K562 (cell line): ENCODE data around the gene PODN. TPM values are rescaled to one million over a fixed set of nuclear protein-coding genes. Genes with fewer than 3 reads are reported as not detected.

Experiments
- ATAC-seq: fragments of 200-7000 bp; cut with Tn5 transposase; 3 replicates; pipeline ENCODE4 v1.9.1; 2020; ENCODE audit warnings: moderate library complexity
- BruUV-seq: library from RNA; stranded (reverse); fragments of 400-500 nt; replicated peaks from 2 replicates; lab custom pipeline; 2021; lab: Mats Ljungman, UMichigan
- CTCF ChIA-PET: fragments of 300-600 bp; formaldehyde crosslinking; extraction: SDS; loops from one replicate; lab custom pipeline; 2021; ENCODE audit warnings: low intra/inter-chr PET ratio; lab: Yijun Ruan, JAX
- POLR2A ChIA-PET: fragments of 300-600, 350-650 bp; sonication (Branson Sonifier 250); formaldehyde crosslinking; extraction: SDS; loops from one replicate; lab custom pipeline; 2021; ENCODE audit warnings: antibody characterized with exemption, inconsistent platforms; lab: Yijun Ruan, JAX
- DNase-seq, 4 experiments: peaks; one replicate each; pipeline versions ENCODE4 v3.0.0 to v3.0.0-alpha.2; 2011 to 2018; ENCODE audit warnings: low spot score in 3 of 4, mixed read lengths in 3 of 4; ENCODE audit errors: extremely low read depth in 1 of 4
- FAIRE-seq: peaks from 2 replicates; lab custom pipeline; 2011; peaks lifted over from hg19 to GRCh38; lab: Jason Lieb, UNC
- H2AFZ ChIP-seq: 2 replicates; pipeline ENCODE4 v1.6.0; 2011; ENCODE audit warnings: low read depth, low read length, control low read depth, inconsistent platforms
- H3K27ac ChIP-seq: fragments of 200-600 bp; 3 replicates; pipeline ENCODE4 v1.8.0; 2011; ENCODE audit warnings: low read depth, mild to moderate bottlenecking, control low read depth, inconsistent platforms, low read length, moderate library complexity, mixed read lengths; ENCODE audit errors: extremely low read depth
- H3K27me3 ChIP-seq, 2 experiments: fragments of 300-600 bp in 1 of 2; 2 replicates in 1 of 2; 3 replicates in 1 of 2; pipeline versions ENCODE4 v1.6.0 to v1.8.0; 2011; ENCODE audit warnings: inconsistent platforms in 2 of 2, low read length in 2 of 2, mild to moderate bottlenecking in 1 of 2, mixed read lengths in 1 of 2, moderate library complexity in 1 of 2; ENCODE audit not compliant: control insufficient read depth in 2 of 2, insufficient read depth in 2 of 2
- H3K36me3 ChIP-seq: fragments of 300-600 bp; 3 replicates; pipeline ENCODE4 v1.8.0; 2011; ENCODE audit warnings: mild to moderate bottlenecking, low read length, inconsistent platforms; ENCODE audit not compliant: control insufficient read depth, insufficient read depth
- H3K4me1 ChIP-seq, 2 experiments: fragments of 200-600 bp in 1 of 2; replicated peaks in 1 of 2; 2 replicates in 1 of 2; 3 replicates in 1 of 2; pipeline versions ENCODE4 v1.5.1 to v1.8.0; 2011; ENCODE audit warnings: inconsistent platforms in 2 of 2, low read length in 2 of 2, mild to moderate bottlenecking in 1 of 2, mixed read lengths in 1 of 2, moderate library complexity in 1 of 2; ENCODE audit not compliant: control insufficient read depth in 2 of 2, insufficient read depth in 2 of 2
- H3K4me2 ChIP-seq: 2 replicates; pipeline ENCODE4 v1.6.1; 2011; ENCODE audit warnings: low read length, control low read depth, inconsistent platforms, mixed read lengths; ENCODE audit not compliant: insufficient read depth
- H3K4me3 ChIP-seq: fragments of 200-600 bp; sonication (generic), shearing (Covaris generic); 2 replicates; pipeline ENCODE4 v1.5.1; 2016; ENCODE audit warnings: control low read depth, inconsistent platforms
- H3K79me2 ChIP-seq: fragments of 200-600 bp; 3 replicates; pipeline ENCODE4 v1.8.0; 2011; ENCODE audit warnings: low read length, inconsistent platforms; ENCODE audit not compliant: control insufficient read depth, insufficient read depth
- H3K9ac ChIP-seq, 2 experiments: 2 replicates each; pipeline versions ENCODE4 v1.6.0 to v1.6.1; 2011; ENCODE audit warnings: low read depth in 2 of 2, low read length in 2 of 2, control low read depth in 1 of 2, inconsistent platforms in 1 of 2, mild to moderate bottlenecking in 1 of 2, mixed read lengths in 1 of 2; ENCODE audit not compliant: insufficient read depth in 1 of 2
- H3K9me1 ChIP-seq: one replicate; pipeline ENCODE4 v1.6.0; 2011; ENCODE audit warnings: inconsistent platforms, mild to moderate bottlenecking, low read length, moderate library complexity; ENCODE audit not compliant: control insufficient read depth, insufficient read depth
- H3K9me3 ChIP-seq: replicated peaks from 2 replicates; pipeline ENCODE4 v1.5.1; 2011; ENCODE audit warnings: low read depth, low read length, inconsistent platforms; ENCODE audit not compliant: control insufficient read depth, insufficient read depth
- H4K20me1 ChIP-seq: replicated peaks from 2 replicates; pipeline ENCODE4 v1.6.1; 2011; ENCODE audit warnings: low read length, inconsistent platforms, mixed read lengths; ENCODE audit not compliant: control insufficient read depth, insufficient read depth
- ARID2 ChIP-seq: fragments of 450-650 bp; IDR thresholded peaks from 2 replicates; pipeline ENCODE4 v1.6.1; 2017; ENCODE audit warnings: antibody characterized with exemption, mild to moderate bottlenecking
- CXXC5 ChIP-seq: fragments of 250-450 bp; sonication (Bioruptor Pico); IDR thresholded peaks from 2 replicates; pipeline ENCODE4 v1.8.0; 2022; ENCODE audit warnings: inconsistent platforms, mild to moderate bottlenecking, moderate library complexity
- EHMT2 ChIP-seq: fragments of 450-650 bp; IDR thresholded peaks from 2 replicates; pipeline ENCODE4 v1.6.1; 2018; ENCODE audit warnings: antibody characterized with exemption
- HNRNPLL ChIP-seq: fragments of 200-400 bp; formaldehyde crosslinking; IDR thresholded peaks from 2 replicates; pipeline ENCODE4 v1.6.1; 2017; ENCODE audit warnings: low read length, low read depth, mild to moderate bottlenecking; ENCODE audit not compliant: poor library complexity, severe bottlenecking
- KAT7 ChIP-seq: sonication (generic); formaldehyde crosslinking; IDR thresholded peaks from 2 replicates; pipeline ENCODE4 v1.8.0; 2022; ENCODE audit warnings: missing genetic modification reagents, mild to moderate bottlenecking, borderline replicate concordance
- MCM5 ChIP-seq: fragments of 450-650 bp; IDR thresholded peaks from 2 replicates; pipeline ENCODE4 v1.6.1; 2016; ENCODE audit warnings: low read depth
- NONO ChIP-seq, 2 experiments: fragments of 200-400 bp in 1 of 2; fragments of 450-650 bp in 1 of 2; formaldehyde crosslinking in 1 of 2; IDR thresholded peaks; 2 replicates each; pipeline ENCODE4 v1.6.1; 2017; ENCODE audit warnings: low read depth in 2 of 2, mild to moderate bottlenecking in 2 of 2, moderate library complexity in 2 of 2, low read length in 1 of 2
- SIN3B ChIP-seq: fragments of 450-650 bp; IDR thresholded peaks from 2 replicates; pipeline ENCODE4 v1.6.1; 2017; ENCODE audit warnings: low read depth, mild to moderate bottlenecking, moderate library complexity
- SIX5 ChIP-seq, 2 experiments: IDR thresholded peaks; 2 replicates each; pipeline ENCODE4 v1.6.1; 2011; ENCODE audit warnings: low read length in 2 of 2, borderline replicate concordance in 1 of 2, low read depth in 1 of 2, mild to moderate bottlenecking in 1 of 2, moderate library complexity in 1 of 2; ENCODE audit not compliant: insufficient read depth in 1 of 2
- SRF ChIP-seq, 2 experiments: fragments of 250-450, 450-650 bp in 1 of 2; sonication (Bioruptor Pico) in 1 of 2; sonication (generic) in 1 of 2; formaldehyde crosslinking; IDR thresholded peaks; 2 replicates each; pipeline versions ENCODE4 v1.5.0 to v1.5.1; 2020 to 2022; ENCODE audit warnings: mild to moderate bottlenecking in 1 of 2, missing genetic modification reagents in 1 of 2
- TBP ChIP-seq: optimal IDR thresholded peaks from 2 replicates; pipeline ENCODE3; 2011; ENCODE audit warnings: low read depth, low read length, improper control_type of control experiment
- TCF7 ChIP-seq: sonication (generic); IDR thresholded peaks from 2 replicates; pipeline ENCODE4 v1.6.1; 2016; ENCODE audit warnings: antibody characterized with exemption, borderline replicate concordance
- TSHZ1 ChIP-seq: fragments of 250-450 bp; sonication (Bioruptor Pico); IDR thresholded peaks from 2 replicates; pipeline ENCODE4 v1.4.0; 2020; ENCODE audit warnings: mild to moderate bottlenecking, moderate library complexity
- ZNF280B ChIP-seq: fragments of 250-450 bp; sonication (Bioruptor Pico); IDR thresholded peaks from 2 replicates; pipeline ENCODE4 v1.5.1; 2021; ENCODE audit warnings: mild to moderate bottlenecking
- ZNF311 ChIP-seq: fragments of 250-450 bp; sonication (Bioruptor Pico); IDR thresholded peaks from 2 replicates; pipeline ENCODE4 v1.4.0; 2020; ENCODE audit warnings: mild to moderate bottlenecking, moderate library complexity
- ZNF699 ChIP-seq: fragments of 250-450 bp; sonication (Bioruptor Pico); IDR thresholded peaks from 2 replicates; pipeline ENCODE4 v1.8.0; 2021; ENCODE audit warnings: mild to moderate bottlenecking, moderate library complexity; ENCODE audit not compliant: insufficient replicate concordance
- WGBS: fragments of 100-300 bp; shearing (Covaris generic); methylation state at CpG from one replicate; pipeline ENCODE4 v1.1.6; 2016; ENCODE audit warnings: low coverage, mixed read lengths; ENCODE audit not compliant: insufficient coverage; ENCODE audit errors: missing lambda C conversion rate; 5-methylcytosine and 5-hydroxymethylcytosine counted together
- in situ Hi-C: fragments of 300-500 bp; cut with MboI; formaldehyde crosslinking; loops from 4 replicates; pipeline ENCODE4 v1.15.0; 2018; ENCODE audit warnings: inconsistent platforms, mixed read lengths
- intact Hi-C: fragments of 100-400 bp; cut with micrococcal nuclease; formaldehyde crosslinking; loops from 2 replicates; pipeline ENCODE4 v1.14.2; 2022
- polyA plus RNA-seq, 8 experiments: library from polyadenylated mRNA; depleted of rRNA in 4 of 8; stranded (reverse) in 5 of 8; unstranded in 3 of 8; fragments of >200 nt; fragmentation: Nextera tagmentation in 2 of 8; fragmentation: Illumina TruSeq in 1 of 8; extraction: Ambion mirVana in 2 of 8; extraction: Trizol in 1 of 8; gene quantifications; 2 replicates each; pipeline versions ENCODE4 v1.2.1 to v1.2.3, GENCODE V29; 2011 to 2014; ENCODE audit warnings: inconsistent platforms in 1 of 8, missing spikeins in 1 of 8
- total RNA-seq, 7 experiments: library from RNA; depleted of rRNA in 6 of 7; stranded (reverse); fragments of >200 nt in 6 of 7; fragmentation: Illumina TruSeq in 2 of 7; extraction: Trizol in 2 of 7; gene quantifications; 2 replicates each; pipeline versions ENCODE4 v1.2.1 to v1.2.3, GENCODE V29; 2011 to 2021; ENCODE audit warnings: low replicate concordance in 1 of 7

PODN gene
- total and polyA plus RNA-seq, 9 of the 15 experiments (the other 6 are each of a cell fraction or from before 2014, with no cell fraction given) = not detected

DNA sequence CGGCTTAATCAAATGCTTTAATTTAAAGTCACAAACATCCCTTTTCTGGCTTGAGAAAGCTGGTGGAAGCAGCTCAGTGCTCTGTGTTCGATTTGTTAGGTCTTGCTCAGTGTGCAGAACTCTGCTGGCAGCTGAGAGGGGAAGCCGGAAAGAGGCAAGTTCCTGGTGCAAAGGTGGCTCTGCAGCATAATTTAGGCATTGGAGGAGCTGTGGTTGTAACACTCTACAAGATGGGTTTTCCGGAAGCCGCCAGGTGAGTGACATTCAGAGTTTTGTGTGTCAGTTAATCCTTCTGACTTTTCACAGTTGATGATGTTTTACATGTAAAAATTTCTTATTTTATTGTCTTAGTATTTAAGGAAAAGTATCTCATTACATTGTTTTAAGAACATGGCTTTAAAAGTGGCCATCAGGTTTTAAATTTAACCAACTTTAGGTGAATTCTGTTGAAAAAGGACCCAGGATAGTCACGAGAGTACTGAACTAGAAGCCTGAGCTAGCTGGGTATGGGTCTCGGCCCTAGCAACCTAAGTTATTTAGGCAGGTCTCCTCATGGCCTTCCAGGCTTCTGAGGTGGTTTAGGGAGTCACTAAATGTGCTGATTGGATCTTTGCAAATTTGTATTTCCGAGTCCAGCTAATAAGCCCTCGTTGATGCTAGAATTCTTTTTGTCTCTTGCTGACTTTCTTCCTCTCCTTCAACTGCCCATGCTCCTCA lies 47.1 kb upstream of the PODN start (continued):
- 0 out of 4 replicates have a peak, but pooled peaks of 1 of the 2 experiments have one; percentile 22 for TF ChIP-seq SIX5 (IDR thresholded peaks at IDR 0.05; ENCODE audit: borderline replicate concordance in 1 of 2, insufficient read depth in 1 of 2, low read depth in 1 of 2, low read length in 2 of 2)
- no peak for TF ChIP-seq MCM5

GRCh38 chr1:53015508-53015860 lies 46.5 kb upstream of the PODN start:
- peak in 3 of 4 experiments; percentile 34 to 44 (median 37) for DNase-seq
- no peaks in the 10 kb centered on the region for H3K27me3 ChIP-seq
- peak overlapping the region; percentile 93 for H2AFZ ChIP-seq
- H3K4me2 ChIP-seq = peak overlapping the region; percentile 86
- no peak for FAIRE-seq
- peak overlapping the region; percentile 53 for H3K4me3 ChIP-seq
- peak overlapping the region; percentile 72 to 83 for H3K9ac ChIP-seq
- H4K20me1 ChIP-seq = no peaks in the 10 kb centered on the region
- H3K27ac ChIP-seq = peak overlapping the region; percentile 47
- peaks cover 22% of the 10 kb centered on the region for H3K79me2 ChIP-seq
- CTCF ChIA-PET = no interaction called here
- in situ Hi-C loops (no loop called here), intact Hi-C loops (no loop called here)
- ATAC-seq = peak; percentile 5
- 12% methylated on average over 3 of the region's 3 CpGs for WGBS
- peaks cover 0 to 10% of the 10 kb centered on the region in 2 experiments; a peak in 3 of 5 replicates for H3K4me1 ChIP-seq
- BruUV-seq = no TSS peak
- no peaks in the 10 kb centered on the region for H3K9me1 ChIP-seq
- H3K36me3 ChIP-seq = no peaks in the 10 kb centered on the region
- POLR2A ChIA-PET = interaction anchor here (0.6 to 1.7 kb wide), 6 partner anchors 12 to 172 kb away, joined by 3 to 5 read pairs (median 3); no protein-coding TSS in a partner anchor
- H3K9me3 ChIP-seq = no peaks in the 10 kb centered on the region
- TF ChIP-seq ZNF280B (no peak), NONO (IDR thresholded peaks at IDR 0.05; ENCODE audit: low read depth in 2 of 2, low read length in 1 of 2) (no peak), SRF (CRISPR knock-in tag; IDR thresholded peaks at IDR 0.05) (no peak), ZNF699 (CRISPR knock-in tag) (no peak), TBP (no peak), ZNF311 (CRISPR knock-in tag) (no peak), ARID2 (no peak), TCF7 (no peak), KAT7 (CRISPR knock-in tag) (no peak), TSHZ1 (CRISPR knock-in tag) (no peak), SIN3B (no peak), EHMT2 (0 out of 2 replicates have a peak, but pooled peaks have one; percentile 34), HNRNPLL (no peak), CXXC5 (CRISPR knock-in tag) (no peak)
